ENCODE measurements around the gene PLA2R1.

GRCh38 chr2:159982842-159983785 is 79.3 kb downstream of the PLA2R1 start:
- no peak for TF ChIP-seq EZH2phosphoT487 (IDR thresholded peaks at IDR 0.05; ENCODE audit: low read depth)
- TF ChIP-seq CTCF (IDR thresholded peaks at IDR 0.05; ENCODE audit: low read depth, low read length), result no peak

Measured in OCI-LY3 (cell line).